SK-N-SH treated with all-trans-retinoic acid at 6 μM for 48 hours (cell line): Measurements from ENCODE around the gene PTPN22.

Experiments used
- ARNTL ChIP-seq: fragments of 450-650 bp; formaldehyde crosslinking; IDR thresholded peaks from 2 replicates; pipeline ENCODE4 v1.5.0; 2020; ENCODE audit warnings: low read depth, mild to moderate bottlenecking, moderate library complexity, borderline replicate concordance
- ISL1 ChIP-seq: fragments of 250-450 bp; sonication (Bioruptor Pico); IDR thresholded peaks from 2 replicates; pipeline ENCODE4 v2.1.2; 2022; ENCODE audit warnings: mild to moderate bottlenecking, moderate library complexity
- TF ChIP-seq, protein P1 (sequence below): fragments of 250-450 bp; sonication (Bioruptor Pico); IDR thresholded peaks from 2 replicates; pipeline ENCODE4 v1.5.1; 2020; ENCODE audit warnings: low read depth, mild to moderate bottlenecking, moderate library complexity
- TF ChIP-seq, protein P2 (sequence below): fragments of 250-450 bp; sonication (Bioruptor Pico); IDR thresholded peaks from 2 replicates; pipeline ENCODE4 v1.8.0; 2020; ENCODE audit warnings: mild to moderate bottlenecking, moderate library complexity, borderline replicate concordance
- TF ChIP-seq, protein P3 (sequence below): fragments of 250-450 bp; sonication (Bioruptor Pico); IDR thresholded peaks from 2 replicates; pipeline ENCODE4 v1.5.1; 2021; ENCODE audit warnings: mild to moderate bottlenecking, moderate library complexity

DNA sequence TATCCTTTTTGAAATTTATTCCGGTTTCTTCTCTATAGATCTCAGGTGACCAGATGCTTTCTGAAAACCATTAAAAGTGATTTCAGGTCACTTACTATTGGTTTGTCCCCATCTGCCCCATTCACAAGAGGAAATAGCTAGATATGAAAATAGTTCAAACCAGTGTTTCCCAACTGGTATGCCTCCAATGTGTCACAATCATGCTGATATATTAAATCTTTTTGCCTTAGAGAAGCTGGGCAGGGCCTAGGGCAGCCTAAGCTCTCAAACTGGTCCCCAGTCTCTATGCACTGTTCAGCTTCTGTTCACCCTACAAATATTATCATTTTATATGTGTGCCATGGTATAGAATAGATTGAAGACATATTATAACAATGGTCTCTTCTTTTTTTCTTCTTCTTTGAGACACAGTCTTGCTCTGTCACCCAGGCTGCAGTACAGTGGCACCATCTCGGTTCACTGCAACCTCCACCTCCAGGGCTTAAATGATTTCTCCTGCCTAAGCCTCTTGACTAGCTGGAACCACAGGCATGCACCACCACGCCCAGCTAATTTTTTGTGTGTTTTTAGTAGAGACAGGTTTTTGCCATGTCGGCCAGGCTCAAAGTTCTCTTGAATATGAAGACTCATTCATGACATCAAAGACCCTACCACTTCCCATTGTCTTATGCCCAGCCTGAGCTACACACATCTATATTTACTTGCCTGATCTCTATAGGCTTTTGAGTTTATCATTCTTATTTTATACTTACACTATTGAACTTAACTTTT, 15.7 kb downstream of the PTPN22 start:
- TF ChIP-seq, protein P1, sequence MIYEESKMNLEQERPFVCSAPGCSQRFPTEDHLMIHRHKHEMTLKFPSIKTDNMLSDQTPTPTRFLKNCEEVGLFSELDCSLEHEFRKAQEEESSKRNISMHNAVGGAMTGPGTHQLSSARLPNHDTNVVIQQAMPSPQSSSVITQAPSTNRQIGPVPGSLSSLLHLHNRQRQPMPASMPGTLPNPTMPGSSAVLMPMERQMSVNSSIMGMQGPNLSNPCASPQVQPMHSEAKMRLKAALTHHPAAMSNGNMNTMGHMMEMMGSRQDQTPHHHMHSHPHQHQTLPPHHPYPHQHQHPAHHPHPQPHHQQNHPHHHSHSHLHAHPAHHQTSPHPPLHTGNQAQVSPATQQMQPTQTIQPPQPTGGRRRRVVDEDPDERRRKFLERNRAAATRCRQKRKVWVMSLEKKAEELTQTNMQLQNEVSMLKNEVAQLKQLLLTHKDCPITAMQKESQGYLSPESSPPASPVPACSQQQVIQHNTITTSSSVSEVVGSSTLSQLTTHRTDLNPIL (CRISPR knock-in tag): no peak
- TF ChIP-seq ISL1 (CRISPR knock-in tag) (no peak), ARNTL (CRISPR knock-in tag) (no peak)
- TF ChIP-seq, protein P2, sequence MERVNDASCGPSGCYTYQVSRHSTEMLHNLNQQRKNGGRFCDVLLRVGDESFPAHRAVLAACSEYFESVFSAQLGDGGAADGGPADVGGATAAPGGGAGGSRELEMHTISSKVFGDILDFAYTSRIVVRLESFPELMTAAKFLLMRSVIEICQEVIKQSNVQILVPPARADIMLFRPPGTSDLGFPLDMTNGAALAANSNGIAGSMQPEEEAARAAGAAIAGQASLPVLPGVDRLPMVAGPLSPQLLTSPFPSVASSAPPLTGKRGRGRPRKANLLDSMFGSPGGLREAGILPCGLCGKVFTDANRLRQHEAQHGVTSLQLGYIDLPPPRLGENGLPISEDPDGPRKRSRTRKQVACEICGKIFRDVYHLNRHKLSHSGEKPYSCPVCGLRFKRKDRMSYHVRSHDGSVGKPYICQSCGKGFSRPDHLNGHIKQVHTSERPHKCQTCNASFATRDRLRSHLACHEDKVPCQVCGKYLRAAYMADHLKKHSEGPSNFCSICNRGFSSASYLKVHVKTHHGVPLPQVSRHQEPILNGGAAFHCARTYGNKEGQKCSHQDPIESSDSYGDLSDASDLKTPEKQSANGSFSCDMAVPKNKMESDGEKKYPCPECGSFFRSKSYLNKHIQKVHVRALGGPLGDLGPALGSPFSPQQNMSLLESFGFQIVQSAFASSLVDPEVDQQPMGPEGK (CRISPR knock-in tag): no peak
- TF ChIP-seq, protein P3, sequence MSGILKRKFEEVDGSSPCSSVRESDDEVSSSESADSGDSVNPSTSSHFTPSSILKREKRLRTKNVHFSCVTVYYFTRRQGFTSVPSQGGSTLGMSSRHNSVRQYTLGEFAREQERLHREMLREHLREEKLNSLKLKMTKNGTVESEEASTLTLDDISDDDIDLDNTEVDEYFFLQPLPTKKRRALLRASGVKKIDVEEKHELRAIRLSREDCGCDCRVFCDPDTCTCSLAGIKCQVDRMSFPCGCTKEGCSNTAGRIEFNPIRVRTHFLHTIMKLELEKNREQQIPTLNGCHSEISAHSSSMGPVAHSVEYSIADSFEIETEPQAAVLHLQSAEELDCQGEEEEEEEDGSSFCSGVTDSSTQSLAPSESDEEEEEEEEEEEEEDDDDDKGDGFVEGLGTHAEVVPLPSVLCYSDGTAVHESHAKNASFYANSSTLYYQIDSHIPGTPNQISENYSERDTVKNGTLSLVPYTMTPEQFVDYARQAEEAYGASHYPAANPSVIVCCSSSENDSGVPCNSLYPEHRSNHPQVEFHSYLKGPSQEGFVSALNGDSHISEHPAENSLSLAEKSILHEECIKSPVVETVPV: no peak
